GM19043 (cell line): Measurements from ENCODE around the gene SERTAD2.
A peak's percentile ranks its signal among the peaks of the same experiment; 100 is the strongest.

Experiments
- ATAC-seq: cut with Tn5 transposase; IDR thresholded peaks from one replicate; pipeline ENCODE4 v1.9.1; 2021; ENCODE audit warnings: low read depth; ENCODE audit not compliant: unreplicated experiment

Gene SERTAD2

DNA sequence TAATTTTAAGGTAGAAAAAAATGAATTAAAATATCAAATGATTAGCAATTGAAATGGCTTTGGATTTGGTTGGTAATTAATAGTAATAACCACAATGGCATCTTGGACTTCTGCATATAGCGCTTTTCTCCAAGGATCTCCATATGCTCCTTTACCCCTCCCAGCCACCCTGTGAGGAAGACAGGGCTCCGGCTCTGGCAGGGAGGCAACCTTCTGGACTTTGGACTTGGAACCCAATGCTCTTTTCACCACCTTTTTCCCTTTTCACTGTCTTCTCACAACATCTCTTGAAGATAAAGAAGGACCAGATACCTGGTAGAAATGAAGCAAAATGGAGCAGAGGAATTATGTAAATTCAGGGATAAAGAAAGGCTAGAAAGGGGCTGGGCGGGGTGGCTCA, 23.8 kb upstream of the SERTAD2 start:
- ATAC-seq, result no peak

DNA sequence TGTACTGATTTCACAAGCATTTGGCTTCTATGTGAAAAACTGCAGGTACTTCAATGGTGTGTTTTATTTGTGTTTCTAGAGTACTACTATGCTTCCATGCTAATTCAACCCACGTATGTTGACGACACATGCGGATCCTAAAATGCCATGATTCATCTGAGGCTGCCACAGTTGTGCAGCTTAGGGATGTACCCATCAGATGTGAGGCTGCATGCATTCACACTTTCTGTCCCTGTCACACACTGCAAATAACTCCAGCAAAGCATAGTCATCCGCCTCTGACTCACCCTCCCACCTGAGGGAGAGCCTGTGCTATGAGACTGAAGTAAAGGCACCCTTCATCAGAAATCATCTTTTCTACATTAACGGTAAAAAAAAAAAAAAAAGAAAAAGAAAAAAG, 22.1 kb upstream of the SERTAD2 start:
- no peak for ATAC-seq

DNA sequence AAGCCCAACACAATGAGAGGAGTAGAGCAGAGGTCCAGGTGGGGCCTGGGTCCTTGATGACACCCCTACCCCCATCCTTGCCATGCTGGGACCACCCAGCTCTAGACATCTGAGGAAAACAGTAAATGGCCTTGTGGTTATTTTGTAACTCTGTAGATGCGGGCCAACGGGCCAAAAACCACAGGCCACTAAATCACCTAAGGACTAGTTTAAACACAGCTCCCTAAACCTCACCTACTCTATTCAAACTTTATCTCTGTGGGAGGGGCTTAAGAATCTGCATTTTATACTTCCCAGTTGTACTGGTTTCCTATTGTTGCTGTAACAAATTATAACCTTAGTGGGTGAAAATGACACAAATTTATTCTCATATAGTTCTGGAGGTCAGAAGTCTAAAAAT, 19.0 kb upstream of the SERTAD2 start:
- no peak for ATAC-seq

DNA sequence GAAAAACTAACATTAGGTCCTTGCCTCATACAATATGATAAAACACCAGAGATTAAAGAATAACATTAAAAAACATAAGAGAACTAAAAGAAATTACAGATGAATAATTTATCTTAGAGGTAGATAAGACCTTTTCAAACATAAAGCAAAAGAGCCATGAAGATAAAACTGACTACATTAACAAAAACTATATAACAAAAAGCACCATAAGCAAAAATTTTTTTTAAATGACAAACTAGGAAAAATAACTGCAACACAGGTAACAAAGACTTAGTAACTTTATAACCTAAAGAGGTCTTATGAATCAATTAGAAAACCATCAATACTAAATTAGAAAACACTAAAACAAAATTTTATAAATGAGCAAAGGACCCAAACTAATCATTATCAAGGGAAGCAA, 16.3 kb upstream of the SERTAD2 start:
- no peak for ATAC-seq

DNA sequence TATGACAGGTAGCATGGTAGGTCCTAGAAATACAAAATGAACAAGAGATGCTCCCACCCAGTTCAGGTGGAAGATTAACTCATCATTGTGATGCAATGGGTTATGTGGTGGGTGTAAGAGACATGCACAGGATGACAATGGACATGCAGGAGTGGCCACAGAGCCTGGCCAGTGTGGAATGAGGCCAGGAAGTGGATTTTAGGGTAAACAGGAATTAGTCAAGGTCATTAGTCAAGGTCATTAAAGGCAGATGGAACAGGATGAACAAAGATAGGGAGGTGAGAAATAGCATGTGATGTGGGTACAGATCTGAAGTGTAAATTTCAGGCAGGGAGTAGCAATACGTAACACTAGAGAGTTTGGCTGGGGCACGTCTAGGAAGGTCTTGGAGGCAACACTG, 15.6 kb upstream of the SERTAD2 start:
- ATAC-seq, result no peak

DNA sequence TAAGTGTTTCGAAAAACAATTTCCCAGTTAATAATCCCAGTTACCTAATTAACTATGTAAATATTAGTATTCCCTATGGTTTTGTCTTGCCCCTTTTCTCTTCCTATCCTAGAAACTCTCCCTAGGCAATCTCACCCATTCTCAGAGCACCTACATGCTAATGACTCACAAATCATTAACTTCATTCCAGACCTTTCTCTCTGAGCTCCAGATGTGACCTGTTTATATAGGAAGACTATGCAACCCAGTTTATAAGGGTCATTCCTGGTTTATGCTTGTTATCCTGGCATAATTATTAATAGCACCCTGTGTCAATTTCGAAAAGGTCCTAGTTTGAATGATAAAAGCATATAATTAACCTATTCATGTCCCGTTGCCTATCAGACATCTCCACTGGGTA, 14.8 kb upstream of the SERTAD2 start:
- no peak for ATAC-seq

DNA sequence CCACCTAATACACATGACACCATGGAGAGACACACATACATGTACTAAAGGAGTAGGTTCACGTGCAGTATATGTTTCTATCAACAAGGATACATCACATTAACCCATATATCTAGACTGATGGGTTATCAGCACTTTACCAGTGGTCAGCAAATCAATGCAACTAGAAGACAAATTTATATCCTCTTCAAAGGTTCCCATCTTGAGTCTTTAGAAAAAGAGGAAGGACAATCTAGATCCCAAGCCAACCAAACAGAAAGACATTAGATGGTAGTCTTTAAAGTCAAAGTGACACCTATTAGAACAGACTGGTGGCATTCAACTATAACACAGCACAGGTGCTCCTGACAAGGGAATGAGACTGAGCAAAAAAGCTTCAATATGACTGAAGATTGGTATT, 13.8 kb upstream of the SERTAD2 start:
- no peak for ATAC-seq

DNA sequence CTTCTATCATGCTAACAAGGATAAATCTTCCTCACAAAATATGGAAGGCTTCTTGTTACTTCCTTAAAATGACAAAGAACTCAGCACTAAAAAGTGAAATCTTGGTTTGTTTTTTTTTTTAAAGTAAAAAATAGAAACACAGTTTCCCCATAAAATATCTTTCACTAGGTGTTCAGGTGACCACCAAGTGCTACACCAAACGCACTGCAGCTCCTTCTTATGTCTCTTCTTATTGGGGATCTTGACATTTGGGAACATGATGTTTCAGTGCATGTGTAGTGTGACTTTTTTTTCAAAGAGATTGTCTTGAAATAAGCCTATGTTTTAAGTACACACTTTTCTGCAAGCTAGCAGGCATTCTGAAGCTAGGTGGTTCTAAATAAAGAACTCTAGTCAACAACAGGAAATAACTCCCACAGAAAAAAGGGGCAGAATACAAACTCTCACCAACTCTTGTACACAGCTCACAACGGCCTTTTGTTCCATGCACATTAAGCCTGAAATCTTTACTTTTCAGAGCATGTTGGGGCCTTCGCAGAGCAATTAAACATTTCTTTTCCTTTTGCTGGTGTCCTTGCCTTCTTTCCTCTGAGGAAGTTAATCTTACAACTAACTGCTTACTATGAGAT, 13.2 kb upstream of the SERTAD2 start:
- ATAC-seq, result peak; percentile 62

DNA sequence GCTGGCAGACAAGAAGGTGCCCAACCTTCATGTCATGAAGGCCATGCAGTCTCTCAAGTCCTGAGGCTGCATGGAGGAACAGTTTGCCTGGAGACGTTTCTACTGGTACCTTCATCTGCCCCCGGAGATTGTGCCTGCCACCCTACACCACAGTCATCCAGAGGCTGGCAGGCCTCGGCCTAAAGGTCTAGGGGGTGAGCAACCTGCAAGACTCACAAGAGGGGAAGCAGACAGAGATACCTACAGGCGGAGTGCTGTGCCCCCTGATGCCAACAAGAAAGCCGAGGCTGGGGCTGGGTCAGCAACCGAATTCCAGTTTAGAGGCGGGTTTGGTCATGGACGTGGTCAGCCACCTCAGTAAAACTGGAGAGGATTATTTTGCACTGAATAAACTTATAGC, 12.0 kb upstream of the SERTAD2 start:
- no peak for ATAC-seq

DNA sequence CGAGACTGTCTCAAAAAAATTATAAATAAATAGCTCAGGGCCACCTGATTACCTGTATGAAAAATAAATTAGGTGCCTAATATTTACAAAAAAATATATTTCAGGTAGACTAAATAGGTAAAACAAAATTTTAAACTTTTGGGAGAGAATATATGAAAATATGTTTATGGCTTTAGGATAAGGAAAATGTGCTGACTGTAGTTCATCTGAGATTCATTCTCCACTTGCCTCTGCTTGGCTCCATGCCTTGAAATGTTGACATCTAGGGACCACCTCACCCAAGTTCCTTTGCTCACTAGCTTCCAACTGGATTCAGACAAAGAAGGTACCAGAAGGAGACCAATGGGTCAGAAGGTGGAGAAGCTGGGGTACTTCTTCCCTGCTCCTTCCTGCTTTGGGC, 9.7 kb upstream of the SERTAD2 start:
- ATAC-seq, result no peak

DNA sequence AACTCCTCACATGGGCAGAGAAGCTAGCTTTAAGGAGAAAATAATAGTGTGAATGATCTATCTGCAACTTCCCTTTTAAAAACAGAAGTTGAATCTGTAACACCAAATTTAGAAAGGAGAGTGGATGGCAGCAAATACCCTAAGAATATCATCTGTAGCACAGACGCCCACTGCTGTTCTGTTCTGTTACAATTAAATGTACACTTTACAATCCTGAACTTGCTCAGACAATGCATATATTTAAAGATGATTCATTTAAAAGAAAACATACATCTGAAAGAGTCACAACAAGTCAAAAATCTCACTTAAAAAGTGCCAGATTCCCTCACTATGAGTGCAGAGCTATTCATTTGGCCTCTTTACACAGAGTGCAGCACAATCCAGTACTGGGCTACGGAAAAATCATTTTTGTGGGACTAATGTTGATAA, 8.0 kb upstream of the SERTAD2 start:
- ATAC-seq, result no peak

DNA sequence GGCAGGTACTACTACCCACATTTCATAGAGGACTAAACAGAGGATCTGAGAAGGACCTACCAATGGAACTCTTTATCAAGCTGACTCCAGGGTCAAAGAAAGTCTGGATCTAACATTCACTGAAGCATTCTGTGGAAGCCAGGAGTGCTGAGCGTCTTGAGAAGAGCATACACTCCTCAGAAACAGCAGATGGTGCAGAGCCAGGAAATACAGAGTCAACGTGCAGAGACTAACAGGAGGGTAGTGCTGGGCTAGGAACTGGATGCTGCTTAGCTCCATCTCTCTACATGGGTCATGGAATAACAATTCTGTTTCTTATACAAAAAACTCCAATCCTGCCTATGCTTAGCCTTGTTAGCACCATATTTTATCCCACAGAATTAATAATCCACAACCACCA, 5.5 kb upstream of the SERTAD2 start:
- no peak for ATAC-seq

DNA sequence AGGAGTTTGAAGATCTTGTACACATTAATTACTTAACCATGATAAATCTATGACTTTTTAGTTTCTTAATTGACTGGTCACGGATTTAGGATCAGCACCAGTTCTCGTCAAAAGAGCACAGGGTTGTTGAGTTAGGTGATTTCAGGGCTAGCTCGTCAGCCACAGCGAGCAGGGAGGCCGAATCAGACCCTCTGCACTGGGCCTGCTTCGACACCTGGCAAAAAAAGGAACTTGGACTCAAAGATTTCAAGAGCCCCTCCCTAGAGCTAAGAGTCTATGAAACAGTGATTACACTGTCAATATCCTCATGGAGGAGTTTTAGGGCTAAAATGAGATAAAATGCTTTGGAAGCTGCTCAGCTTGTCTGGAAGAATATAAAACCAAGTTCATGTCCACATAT, 4.6 kb upstream of the SERTAD2 start:
- ATAC-seq, result no peak

DNA sequence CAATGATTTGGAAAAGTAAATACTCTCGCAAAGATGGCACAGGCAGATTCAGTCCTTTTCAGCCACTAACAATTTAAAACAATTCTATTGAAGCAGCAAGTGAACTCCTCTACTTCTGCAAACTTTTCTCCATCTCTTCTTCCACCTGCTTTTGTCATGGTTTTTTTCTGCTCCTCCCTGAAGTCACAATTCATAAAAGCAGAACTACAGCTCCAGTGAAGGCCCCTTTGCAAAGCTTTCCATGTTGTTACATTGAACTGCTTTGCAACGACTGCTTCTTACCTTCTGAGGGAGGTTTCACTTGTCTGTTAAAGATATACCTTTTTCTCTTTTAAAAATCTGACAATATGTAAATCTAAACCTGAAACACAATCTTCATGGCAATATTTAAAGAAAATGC, 3.7 kb upstream of the SERTAD2 start:
- no peak for ATAC-seq

DNA sequence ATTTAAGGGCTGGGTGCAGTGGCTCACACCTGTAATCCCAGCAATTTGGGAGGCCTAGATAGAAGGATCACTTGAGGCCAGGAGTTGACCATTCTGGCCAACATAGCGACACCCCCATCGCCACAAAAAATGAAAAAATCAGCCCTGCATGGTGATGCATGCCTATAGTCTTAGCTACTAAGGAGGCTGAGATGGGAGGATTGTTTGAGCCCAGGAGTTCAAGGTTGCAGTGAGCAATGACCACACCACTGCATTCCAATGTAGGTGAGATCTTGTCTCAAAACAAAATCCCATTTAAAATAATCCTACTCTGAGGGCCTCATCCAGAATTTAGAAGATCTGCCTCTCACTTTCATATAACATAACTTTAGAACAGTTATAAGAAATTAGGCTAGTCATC, 2.7 kb upstream of the SERTAD2 start:
- ATAC-seq, result no peak

DNA sequence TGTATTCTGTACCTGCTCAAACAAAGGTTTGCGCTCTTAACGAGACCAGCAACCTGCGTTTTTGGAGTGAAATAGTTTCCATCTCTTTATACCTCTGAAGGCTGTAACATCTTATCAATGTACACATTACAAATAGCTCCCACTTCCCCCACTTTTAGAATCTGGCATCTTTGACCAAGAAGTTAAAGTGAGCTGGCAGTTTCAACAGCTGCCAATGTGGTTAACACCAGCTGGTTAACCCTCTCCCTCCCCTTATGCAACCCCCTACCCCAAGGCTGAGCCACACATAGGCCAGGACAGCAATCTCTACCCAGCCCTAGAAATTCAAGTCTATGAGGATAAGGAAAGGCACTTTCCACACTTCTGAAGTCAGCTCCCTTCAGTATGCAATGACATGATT, 2.2 kb upstream of the SERTAD2 start:
- ATAC-seq, result no peak

DNA sequence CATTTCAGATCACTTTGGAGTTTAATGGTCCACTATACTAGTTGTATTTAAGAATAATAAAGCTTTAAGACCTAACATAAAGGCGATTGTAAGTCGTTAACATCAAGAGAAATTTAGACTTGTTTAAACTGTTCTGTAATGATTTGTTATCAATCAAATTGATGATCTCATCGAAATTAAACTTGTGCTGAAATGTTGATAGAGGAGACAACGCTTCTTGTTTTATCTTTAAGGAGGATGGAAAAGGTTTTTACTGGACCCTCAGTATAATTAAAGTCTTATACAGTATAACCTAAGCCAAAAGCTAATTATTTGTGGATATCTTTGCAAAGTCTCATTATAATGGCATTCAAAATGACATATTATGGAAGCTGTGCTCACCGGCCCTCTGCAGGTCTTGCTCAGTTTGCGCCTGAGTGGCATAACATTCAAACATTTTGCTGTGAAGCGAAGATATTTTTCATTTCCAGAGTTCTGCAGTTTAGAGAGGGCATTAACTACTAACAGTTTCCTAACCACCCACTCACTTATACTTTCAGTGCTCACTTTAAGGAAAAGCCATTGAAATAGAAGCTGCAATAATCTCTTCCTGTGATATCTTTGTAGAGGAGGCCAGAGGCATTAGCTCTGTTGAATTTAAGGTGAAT, 1.4 kb upstream of the SERTAD2 start:
- no peak for ATAC-seq

DNA sequence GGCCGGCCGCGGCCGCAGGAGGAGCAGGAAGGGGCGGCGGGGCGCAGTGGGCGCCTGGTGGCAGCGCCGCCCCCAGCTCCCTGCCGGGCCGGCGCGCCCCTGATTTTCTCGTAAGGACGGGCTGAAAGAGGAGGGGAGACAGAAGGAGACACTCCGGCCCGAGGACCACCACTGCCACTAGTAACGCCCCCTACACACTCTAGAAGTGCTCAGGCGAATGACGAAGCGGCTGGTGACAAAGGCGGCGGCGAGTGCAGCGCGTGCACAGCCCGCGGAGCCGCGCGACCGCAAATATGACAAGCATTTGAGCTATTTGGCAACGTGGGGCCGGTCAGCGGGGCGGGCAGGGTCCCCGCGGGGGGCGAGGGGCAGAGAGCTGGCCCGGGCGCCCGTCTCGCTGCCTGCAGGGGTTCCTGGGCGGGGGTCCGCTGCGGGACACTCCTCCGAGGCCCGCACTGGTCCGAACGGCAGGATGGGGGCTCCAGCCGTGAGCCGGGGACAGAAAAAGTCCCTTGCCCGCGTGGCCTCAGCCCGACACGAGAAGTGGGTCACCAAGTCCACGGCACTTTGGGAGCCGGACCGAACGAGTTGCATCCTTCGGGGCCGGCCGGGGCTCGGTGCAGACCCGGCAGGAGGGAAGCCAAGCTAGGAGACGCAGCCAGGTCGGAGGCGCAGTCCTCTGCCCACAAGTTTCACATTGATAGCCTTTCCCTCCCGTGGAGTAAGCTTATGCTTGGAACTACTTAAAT, 524 bp upstream of the SERTAD2 start:
- peak; percentile 33 for ATAC-seq

DNA sequence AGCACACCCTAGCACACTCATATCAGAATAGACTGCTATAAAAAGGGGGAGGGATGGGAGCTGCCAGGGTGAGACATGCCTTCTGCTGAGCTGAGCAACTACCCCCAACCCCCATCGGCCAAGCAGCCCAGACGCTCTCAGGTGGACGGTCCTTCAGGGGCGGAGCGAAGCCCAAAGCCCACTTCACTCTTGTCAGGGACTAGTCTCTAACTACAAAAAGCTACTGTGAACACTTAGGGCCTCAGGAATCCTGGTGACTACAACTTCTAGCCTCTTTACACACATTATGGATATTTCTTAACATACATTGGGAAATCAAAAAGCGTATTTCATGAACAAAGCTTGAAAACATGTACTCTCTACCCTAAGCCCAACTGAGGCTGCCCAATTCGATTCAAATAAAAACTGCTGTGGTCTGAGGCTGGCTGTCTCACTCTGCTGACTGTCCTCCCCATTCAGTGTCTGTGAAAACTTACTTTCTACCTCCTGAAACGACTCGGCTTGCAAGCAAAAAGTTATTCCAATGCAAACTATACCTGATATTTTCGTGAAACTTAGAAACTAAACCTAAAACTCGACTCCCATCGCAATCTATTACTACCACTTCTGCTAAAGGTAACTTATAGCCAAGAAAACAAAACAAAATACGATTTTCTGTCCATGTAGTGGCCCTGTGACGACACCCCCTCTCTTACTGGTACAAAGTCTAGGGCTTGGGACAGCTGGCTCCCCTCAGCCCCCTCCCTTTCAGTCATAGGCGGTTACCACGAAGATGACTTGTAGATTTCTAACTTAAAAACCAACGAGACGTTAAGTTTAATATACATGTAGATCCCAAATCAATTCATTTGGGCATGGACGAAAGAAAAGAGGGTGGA, 1.2 kb downstream of the SERTAD2 start:
- no peak for ATAC-seq

DNA sequence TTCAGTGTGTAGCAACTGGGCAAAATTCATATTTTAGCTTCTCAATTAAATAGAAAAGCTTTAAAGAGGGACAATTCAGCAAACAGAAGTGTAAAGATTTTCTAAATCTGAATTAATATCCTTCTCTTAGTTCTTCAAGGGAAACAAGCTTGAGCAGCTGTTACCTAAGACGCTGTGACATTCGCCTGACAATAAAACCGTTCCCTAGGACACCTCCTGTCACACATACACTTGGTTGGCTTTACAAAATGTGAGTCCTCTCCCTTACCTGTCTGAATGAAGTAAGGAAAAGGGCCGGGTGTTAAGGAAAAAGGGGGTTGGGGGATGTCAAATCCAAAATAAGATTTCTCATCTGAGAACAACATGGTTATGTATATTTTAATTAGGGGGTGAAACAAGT, 2.1 kb downstream of the SERTAD2 start:
- no peak for ATAC-seq

DNA sequence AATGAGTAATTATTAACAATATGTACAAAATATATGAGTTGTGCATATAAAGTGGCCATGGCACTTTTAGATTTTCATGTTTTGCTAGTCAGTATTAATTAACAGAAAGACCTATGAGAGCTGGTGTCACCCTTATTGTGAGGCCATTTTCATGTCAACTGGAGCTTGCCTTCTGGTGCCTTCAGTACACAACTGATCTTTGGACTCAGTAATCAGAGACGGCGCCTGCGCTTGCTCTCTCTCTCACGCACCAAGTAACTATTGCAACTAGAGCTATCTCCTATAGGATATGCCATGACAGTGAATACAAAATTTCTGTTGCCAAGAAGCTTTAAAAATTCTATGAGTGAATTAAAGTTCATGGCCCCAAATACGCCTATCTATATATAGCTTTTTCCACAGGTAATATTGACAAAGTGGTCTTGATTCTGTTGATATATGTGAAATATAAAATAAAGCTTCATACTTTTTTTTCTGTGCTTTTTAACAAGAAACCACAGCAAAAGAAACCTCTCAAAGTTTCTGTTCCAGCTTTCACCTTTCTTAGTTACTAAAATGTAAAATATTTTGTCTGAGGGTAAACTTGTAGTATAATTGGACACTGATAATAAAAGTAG, 2.9 kb downstream of the SERTAD2 start:
- ATAC-seq, result no peak
